ENCODE measurements around the gene SH3GL2.

SH3GL2 gene

GRCh38 chr9:17825265-17825659 lies 246.4 kb downstream of the SH3GL2 start:
- TF ChIP-seq, protein P1, sequence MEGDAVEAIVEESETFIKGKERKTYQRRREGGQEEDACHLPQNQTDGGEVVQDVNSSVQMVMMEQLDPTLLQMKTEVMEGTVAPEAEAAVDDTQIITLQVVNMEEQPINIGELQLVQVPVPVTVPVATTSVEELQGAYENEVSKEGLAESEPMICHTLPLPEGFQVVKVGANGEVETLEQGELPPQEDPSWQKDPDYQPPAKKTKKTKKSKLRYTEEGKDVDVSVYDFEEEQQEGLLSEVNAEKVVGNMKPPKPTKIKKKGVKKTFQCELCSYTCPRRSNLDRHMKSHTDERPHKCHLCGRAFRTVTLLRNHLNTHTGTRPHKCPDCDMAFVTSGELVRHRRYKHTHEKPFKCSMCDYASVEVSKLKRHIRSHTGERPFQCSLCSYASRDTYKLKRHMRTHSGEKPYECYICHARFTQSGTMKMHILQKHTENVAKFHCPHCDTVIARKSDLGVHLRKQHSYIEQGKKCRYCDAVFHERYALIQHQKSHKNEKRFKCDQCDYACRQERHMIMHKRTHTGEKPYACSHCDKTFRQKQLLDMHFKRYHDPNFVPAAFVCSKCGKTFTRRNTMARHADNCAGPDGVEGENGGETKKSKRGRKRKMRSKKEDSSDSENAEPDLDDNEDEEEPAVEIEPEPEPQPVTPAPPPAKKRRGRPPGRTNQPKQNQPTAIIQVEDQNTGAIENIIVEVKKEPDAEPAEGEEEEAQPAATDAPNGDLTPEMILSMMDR (IDR thresholded peaks at IDR 0.05; ENCODE audit: low read depth, low read length, missing control alignments): no peak
- no peak overlapping the region for H3K4me3 ChIP-seq (ENCODE audit: low read depth, low read length)
- DNase-seq (ENCODE audit: low read depth): no peak

DNA sequence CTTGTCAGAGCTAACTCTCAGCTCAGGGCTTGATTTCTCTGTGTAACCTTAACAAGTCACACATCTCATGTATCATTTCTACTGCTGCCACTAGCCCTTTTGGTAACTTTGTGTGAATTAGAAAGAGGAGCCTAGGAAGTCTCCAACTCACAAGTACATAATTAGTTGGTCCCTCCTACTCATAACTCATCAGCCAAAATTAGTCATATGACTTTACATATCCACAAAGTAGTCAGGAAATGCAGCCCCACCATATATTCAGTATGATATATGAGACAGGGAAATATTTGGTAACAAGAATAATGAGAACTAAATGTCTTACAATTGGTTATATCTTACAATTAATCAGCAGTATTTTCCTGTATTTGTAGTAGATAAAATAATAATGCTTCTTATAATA lies 250.2 kb downstream of the SH3GL2 start:
- no peak for DNase-seq (ENCODE audit: low read depth)
- TF ChIP-seq, protein P1 (IDR thresholded peaks at IDR 0.05; ENCODE audit: low read depth, low read length, missing control alignments): no peak
- H3K4me3 ChIP-seq (ENCODE audit: low read depth, low read length): no peak overlapping the region

DNA sequence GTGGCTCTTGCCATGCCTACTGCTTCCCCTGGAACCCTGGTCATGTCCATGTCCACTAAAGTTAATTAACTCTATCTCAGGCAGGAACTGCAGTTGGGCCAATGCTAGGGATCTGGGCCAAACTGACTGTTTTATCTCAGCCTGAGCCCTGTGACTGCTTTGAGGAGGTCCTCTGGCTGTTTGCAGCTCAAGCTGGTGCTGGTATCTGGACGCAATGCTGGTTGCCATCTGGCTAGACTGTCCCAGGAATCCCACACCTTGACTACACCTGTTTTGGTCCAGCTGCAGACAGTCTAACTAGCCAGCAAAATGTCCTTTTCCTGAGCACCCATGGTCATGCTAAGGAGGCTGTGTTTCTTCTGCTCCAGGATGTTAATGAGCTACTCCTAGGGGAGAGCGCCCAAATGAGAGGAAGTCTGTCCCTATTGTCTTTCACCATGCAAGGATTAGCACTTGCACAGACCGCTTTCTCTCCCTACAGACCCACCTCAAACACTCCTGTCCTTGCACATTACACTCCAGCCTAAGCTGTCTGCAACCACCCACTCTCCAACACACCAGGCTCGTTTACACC lies 251.0 kb downstream of the SH3GL2 start:
- no peak overlapping the region for H3K4me3 ChIP-seq (ENCODE audit: low read depth, low read length)
- TF ChIP-seq, protein P1 (IDR thresholded peaks at IDR 0.05; ENCODE audit: low read depth, low read length, missing control alignments): no peak
- DNase-seq (ENCODE audit: low read depth): no peak

GRCh38 chr9:17832812-17833211 lies 253.9 kb downstream of the SH3GL2 start:
- TF ChIP-seq, protein P1 (IDR thresholded peaks at IDR 0.05; ENCODE audit: low read depth, low read length, missing control alignments): no peak
- H3K4me3 ChIP-seq (ENCODE audit: low read depth, low read length): no peak overlapping the region
- DNase-seq (ENCODE audit: low read depth): no peak

DNA sequence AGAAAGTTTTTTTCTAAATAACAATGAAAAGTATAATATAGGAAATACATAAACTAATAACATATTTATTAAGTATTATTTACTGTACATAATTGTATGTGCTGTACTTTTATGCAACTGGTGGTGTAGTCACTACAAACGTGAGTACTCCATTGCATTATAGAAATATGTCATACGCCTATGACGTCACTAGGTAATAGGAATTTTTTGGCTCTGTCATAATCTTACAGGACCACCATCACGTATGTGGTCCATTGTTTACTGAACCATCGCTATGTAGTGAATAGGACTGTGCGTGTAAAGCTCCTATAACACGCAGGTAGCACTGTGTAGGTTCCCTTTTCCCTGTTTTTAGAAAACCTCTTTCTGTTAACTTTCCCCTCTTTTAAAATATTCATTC lies 255.0 kb downstream of the SH3GL2 start:
- H3K4me3 ChIP-seq (ENCODE audit: low read depth, low read length): no peak overlapping the region
- TF ChIP-seq, protein P1 (IDR thresholded peaks at IDR 0.05; ENCODE audit: low read depth, low read length, missing control alignments): no peak
- no peak for DNase-seq (ENCODE audit: low read depth)

GRCh38 chr9:17837965-17838364 lies 259.1 kb downstream of the SH3GL2 start:
- DNase-seq (ENCODE audit: low read depth): no peak
- H3K4me3 ChIP-seq (ENCODE audit: low read depth, low read length): no peak overlapping the region
- TF ChIP-seq, protein P1 (IDR thresholded peaks at IDR 0.05; ENCODE audit: low read depth, low read length, missing control alignments): no peak

- TF ChIP-seq, protein P1 (IDR thresholded peaks at IDR 0.05; ENCODE audit: low read depth, low read length, missing control alignments): no peak
- H3K4me3 ChIP-seq (ENCODE audit: low read depth, low read length): no peak overlapping the region
- DNase-seq (ENCODE audit: low read depth): no peak
Measured at GRCh38 chr9:17839776-17840175, 260.9 kb downstream of the SH3GL2 start.
